Effector memory CD8-positive, alpha-beta T cell (primary cell): ENCODE measurements around the gene LCN12.

Experiments
- ATAC-seq: fragments of 150-1000 bp; cut with Tn5 transposase; replicated peaks from 2 replicates; pipeline ENCODE4 v1.10.0; 2021; ENCODE audit warnings: mild to moderate bottlenecking, moderate library complexity
- DNase-seq, 3 experiments: peaks; one replicate each; pipeline ENCODE4 v3.0.0; 2021
- H3K27ac Mint-ChIP-seq, 2 donors: one replicate each; pipeline ENCODE4 v1.8.0; 2022; ENCODE audit warnings: mild to moderate bottlenecking in 2 of 2, mixed read lengths in 2 of 2, moderate library complexity in 2 of 2
- H3K27me3 Mint-ChIP-seq, 2 donors: one replicate each; pipeline ENCODE4 v1.8.0; 2022; ENCODE audit warnings: mixed read lengths in 2 of 2
- H3K36me3 Mint-ChIP-seq: one replicate; pipeline ENCODE4 v1.8.0; 2022; ENCODE audit warnings: mild to moderate bottlenecking, moderate library complexity, mixed read lengths; ENCODE audit not compliant: insufficient read depth
- H3K4me1 Mint-ChIP-seq, 2 donors: one replicate each; pipeline ENCODE4 v1.8.0; 2022; ENCODE audit warnings: low read depth in 2 of 2, mixed read lengths in 2 of 2
- H3K4me3 Mint-ChIP-seq, 2 donors: one replicate each; pipeline ENCODE4 v1.8.0; 2022; ENCODE audit warnings: mild to moderate bottlenecking in 2 of 2, mixed read lengths in 2 of 2, moderate library complexity in 2 of 2
- H3K9me3 Mint-ChIP-seq, 2 donors: one replicate each; pipeline ENCODE4 v1.8.0; 2022; ENCODE audit warnings: mixed read lengths in 2 of 2

The LCN12 gene

GRCh38 chr9:136971746-136972145, 19.7 kb downstream of the LCN12 start:
- Mint-ChIP-seq H3K4me1 (peaks cover 10 to 25% of the 10 kb centered on the region in 2 donors), H3K9me3 (no peaks in the 10 kb centered on the region), H3K27ac (no peak overlapping the region), H3K4me3 (no peak overlapping the region), H3K36me3 (peaks cover 4% of the 10 kb centered on the region), H3K27me3 (no peaks in the 10 kb centered on the region)
- DNase-seq (no peak), ATAC-seq (no peak)

GRCh38 chr9:136972335-136972734, 20.3 kb downstream of the LCN12 start:
- Mint-ChIP-seq H3K27me3 (no peaks in the 10 kb centered on the region), H3K36me3 (peaks cover under 1% of the 10 kb centered on the region), H3K4me3 (no peak overlapping the region), H3K27ac (peak overlapping the region in 1 of 2 donors; percentile 73), H3K9me3 (no peaks in the 10 kb centered on the region), H3K4me1 (peaks cover 6 to 23% of the 10 kb centered on the region in 2 donors)
- DNase-seq = no peak
- no peak for ATAC-seq

- H3K4me1 Mint-ChIP-seq = peaks cover 6 to 25% of the 10 kb centered on the region in 2 donors
- ATAC-seq (no peak), DNase-seq (no peak)
- H3K9me3 Mint-ChIP-seq = no peaks in the 10 kb centered on the region
- peak overlapping the region in 1 of 2 donors; percentile 73 for H3K27ac Mint-ChIP-seq
- H3K27me3 Mint-ChIP-seq = no peaks in the 10 kb centered on the region
- H3K36me3 Mint-ChIP-seq = no peaks in the 10 kb centered on the region
- no peak overlapping the region for H3K4me3 Mint-ChIP-seq
These were observed 20.7 kb downstream of the LCN12 start for GRCh38 chr9:136972743-136973142.

- ATAC-seq (no peak), DNase-seq (no peak)
- peak overlapping the region in 1 of 2 donors; percentile 87 for H3K27ac Mint-ChIP-seq
- no peaks in the 10 kb centered on the region for H3K27me3 Mint-ChIP-seq
- peak overlapping the region in 1 of 2 donors; percentile 83 for H3K4me3 Mint-ChIP-seq
- peaks cover 6 to 24% of the 10 kb centered on the region in 2 donors for H3K4me1 Mint-ChIP-seq
- H3K9me3 Mint-ChIP-seq = no peaks in the 10 kb centered on the region
- H3K36me3 Mint-ChIP-seq = no peaks in the 10 kb centered on the region
These were observed 21.8 kb downstream of the LCN12 start for GRCh38 chr9:136973618-136974617.

DNA sequence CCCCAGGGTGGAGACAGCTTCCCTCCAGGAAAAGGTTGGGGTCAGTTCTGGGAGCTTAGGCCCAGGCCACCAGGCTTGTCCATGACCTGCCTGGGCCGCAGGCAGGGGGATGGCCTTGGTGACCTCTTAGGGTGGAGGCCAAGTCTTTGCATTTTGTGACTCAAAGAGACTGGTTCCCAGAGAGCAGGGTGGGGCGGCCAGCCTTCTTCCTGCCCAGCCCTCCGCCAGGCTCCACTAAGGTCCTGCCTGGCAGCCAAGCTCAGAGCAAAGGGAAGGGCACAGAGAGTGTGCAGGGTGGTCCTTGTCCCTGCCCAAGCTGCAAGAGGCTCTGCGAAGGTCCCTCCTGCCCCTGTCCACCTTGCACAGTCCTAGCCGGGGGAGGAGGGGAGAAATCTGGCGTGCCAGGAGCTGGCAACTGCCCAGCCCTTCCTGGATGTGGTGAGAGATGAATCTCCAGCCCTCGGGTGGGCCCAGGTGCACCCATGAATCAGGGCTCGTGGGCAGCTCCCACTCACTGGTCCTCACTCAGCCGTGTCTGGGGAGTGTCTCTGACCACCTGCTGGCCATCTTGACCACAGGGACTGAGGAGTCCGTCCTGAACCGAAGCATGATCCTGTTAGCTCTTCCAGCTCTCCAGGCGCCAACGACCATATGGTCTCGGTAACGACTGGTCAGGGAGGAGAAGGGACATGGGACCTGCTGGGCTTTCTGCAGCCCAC, 22.9 kb downstream of the LCN12 start:
- peak overlapping the region; percentile 63 to 83 for H3K4me3 Mint-ChIP-seq
- ATAC-seq (peak; percentile 22), DNase-seq (no peak)
- peak overlapping the region; percentile 62 to 87 for H3K27ac Mint-ChIP-seq
- H3K4me1 Mint-ChIP-seq = peaks cover 6 to 22% of the 10 kb centered on the region in 2 donors
- no peaks in the 10 kb centered on the region for H3K9me3 Mint-ChIP-seq
- no peaks in the 10 kb centered on the region for H3K36me3 Mint-ChIP-seq
- no peaks in the 10 kb centered on the region for H3K27me3 Mint-ChIP-seq

DNA sequence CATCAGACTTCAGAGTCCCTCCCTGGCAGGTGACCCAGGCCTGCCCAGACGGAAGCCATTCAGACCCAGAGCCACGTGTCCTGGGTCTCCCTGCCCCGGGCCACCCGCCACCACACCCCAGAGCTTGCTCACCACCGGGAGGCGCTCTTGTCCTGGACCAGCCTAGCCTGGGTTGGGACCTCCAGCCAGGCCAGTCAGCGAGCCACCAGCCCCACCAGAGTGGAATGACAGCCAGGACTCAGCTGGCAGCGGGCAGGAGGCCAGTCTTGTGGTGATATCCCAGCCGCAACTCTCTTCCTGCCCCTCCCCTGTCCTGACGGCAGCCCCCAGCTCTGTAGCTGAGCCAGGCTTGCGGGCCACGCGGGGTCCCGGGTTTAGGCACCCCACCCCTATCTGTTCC, 23.6 kb downstream of the LCN12 start:
- Mint-ChIP-seq H3K4me3 (peak overlapping the region; percentile 63 to 83), H3K36me3 (no peaks in the 10 kb centered on the region), H3K9me3 (no peaks in the 10 kb centered on the region), H3K27me3 (no peaks in the 10 kb centered on the region), H3K27ac (peak overlapping the region; percentile 62 to 87), H3K4me1 (peaks cover 6 to 22% of the 10 kb centered on the region in 2 donors)
- DNase-seq (peak in 2 of 3 experiments; percentile 56 to 57), ATAC-seq (peak; percentile 39)

- no peak for DNase-seq
- H3K4me1 Mint-ChIP-seq = peaks cover 6 to 22% of the 10 kb centered on the region in 2 donors
- no peaks in the 10 kb centered on the region for H3K36me3 Mint-ChIP-seq
- H3K9me3 Mint-ChIP-seq = no peaks in the 10 kb centered on the region
- H3K27ac Mint-ChIP-seq = peak within 1 kb of the TSS; percentile 62 to 87
- H3K4me3 Mint-ChIP-seq = peak within 1 kb of the TSS; percentile 63 to 83
- no peaks in the 10 kb centered on the region for H3K27me3 Mint-ChIP-seq
- no peak for ATAC-seq
These were observed 25.1 kb downstream of the LCN12 start, which contains the start of gene PTGDS for GRCh38 chr9:136977223-136977622. Gene PTGDS (plus strand): TSS chr9:136977504. CDS start chr9:136977579, 75 bp downstream.

- H3K27me3 Mint-ChIP-seq = no peaks in the 10 kb centered on the region
- DNase-seq (no peak), ATAC-seq (peak; percentile 1)
- peak overlapping the region; percentile 45 to 83 for H3K4me3 Mint-ChIP-seq
- H3K4me1 Mint-ChIP-seq = peaks cover 6 to 22% of the 10 kb centered on the region in 2 donors
- peak overlapping the region in 1 of 2 donors; percentile 53 for H3K27ac Mint-ChIP-seq
- H3K9me3 Mint-ChIP-seq = no peaks in the 10 kb centered on the region
- H3K36me3 Mint-ChIP-seq = no peaks in the 10 kb centered on the region
These were observed 25.6 kb downstream of the LCN12 start for GRCh38 chr9:136977649-136978072.

DNA sequence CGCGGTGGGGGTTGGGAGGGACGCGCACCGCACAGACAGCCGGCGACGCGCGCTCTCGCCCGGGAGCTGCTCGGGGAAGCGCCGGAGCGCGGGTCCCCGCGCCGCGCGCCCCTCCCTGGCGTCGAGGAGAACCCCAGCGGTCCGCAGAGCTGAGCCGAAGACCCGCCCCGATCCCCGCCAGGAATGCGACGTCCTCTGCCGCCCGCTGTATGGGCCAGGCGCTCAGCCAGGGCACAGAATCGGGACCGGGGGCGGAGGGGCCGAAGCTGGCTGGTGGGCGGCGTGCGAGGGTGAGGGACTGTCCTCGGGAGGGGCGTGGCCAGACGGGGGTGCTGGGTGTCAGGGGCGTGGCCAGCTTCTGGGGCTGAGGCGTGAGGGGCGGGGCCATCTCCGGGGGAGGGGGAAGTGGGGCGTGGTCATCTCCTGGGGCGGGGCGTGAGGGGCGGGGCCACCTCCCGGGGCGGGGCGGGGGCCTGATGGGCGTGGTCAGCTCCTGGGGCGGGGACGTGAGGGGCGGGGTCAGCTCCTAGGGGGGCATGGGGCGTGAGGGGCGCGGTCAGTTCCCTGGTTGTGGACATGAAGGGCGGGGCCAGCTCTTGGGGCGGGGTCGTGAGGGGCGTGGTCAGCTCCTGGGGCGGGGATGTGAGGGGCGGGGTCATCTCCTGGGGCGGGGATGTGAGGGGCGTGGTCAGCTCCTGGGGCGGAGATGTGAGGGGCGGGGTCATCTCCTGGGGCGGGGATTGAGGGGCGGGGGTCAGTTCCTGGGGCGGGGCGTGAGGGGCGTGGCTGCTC, 26.2 kb downstream of the LCN12 start:
- H3K4me3 Mint-ChIP-seq = peak overlapping the region; percentile 45 to 83
- H3K27ac Mint-ChIP-seq = no peak overlapping the region
- ATAC-seq (peak; percentile 56), DNase-seq (peak; percentile 69 to 77 (median 73))
- H3K4me1 Mint-ChIP-seq = peaks cover 6 to 20% of the 10 kb centered on the region in 2 donors
- H3K36me3 Mint-ChIP-seq = no peaks in the 10 kb centered on the region
- no peaks in the 10 kb centered on the region for H3K9me3 Mint-ChIP-seq
- H3K27me3 Mint-ChIP-seq = peaks cover 0 to under 1% of the 10 kb centered on the region in 2 donors

- DNase-seq (no peak), ATAC-seq (peak; percentile 1)
- Mint-ChIP-seq H3K4me3 (no peak overlapping the region), H3K27me3 (peaks cover 5 to 8% of the 10 kb centered on the region in 2 donors), H3K9me3 (no peaks in the 10 kb centered on the region), H3K4me1 (peaks cover 10 to 22% of the 10 kb centered on the region in 2 donors), H3K27ac (no peak overlapping the region), H3K36me3 (no peaks in the 10 kb centered on the region)
These were observed 26.9 kb downstream of the LCN12 start for GRCh38 chr9:136978865-136979544.

- Mint-ChIP-seq H3K27me3 (peaks cover 7 to 15% of the 10 kb centered on the region in 2 donors), H3K27ac (no peak overlapping the region), H3K9me3 (no peaks in the 10 kb centered on the region), H3K4me3 (no peak overlapping the region), H3K36me3 (no peaks in the 10 kb centered on the region), H3K4me1 (peaks cover 11 to 23% of the 10 kb centered on the region in 2 donors)
- ATAC-seq (no peak), DNase-seq (no peak)
These were observed 27.9 kb downstream of the LCN12 start for GRCh38 chr9:136979769-136980587.
